DMS53 (cell line): ENCODE measurements around the gene ALDH1A2.

Experiments used
- DNase-seq: peaks from one replicate; lab custom pipeline; 2025; lab: John Stamatoyannopoulos, UW

Gene ALDH1A2

GRCh38 chr15:57994221-57995049 lies 71.1 kb downstream of the ALDH1A2 start:
- peak; percentile 60 for DNase-seq

DNA sequence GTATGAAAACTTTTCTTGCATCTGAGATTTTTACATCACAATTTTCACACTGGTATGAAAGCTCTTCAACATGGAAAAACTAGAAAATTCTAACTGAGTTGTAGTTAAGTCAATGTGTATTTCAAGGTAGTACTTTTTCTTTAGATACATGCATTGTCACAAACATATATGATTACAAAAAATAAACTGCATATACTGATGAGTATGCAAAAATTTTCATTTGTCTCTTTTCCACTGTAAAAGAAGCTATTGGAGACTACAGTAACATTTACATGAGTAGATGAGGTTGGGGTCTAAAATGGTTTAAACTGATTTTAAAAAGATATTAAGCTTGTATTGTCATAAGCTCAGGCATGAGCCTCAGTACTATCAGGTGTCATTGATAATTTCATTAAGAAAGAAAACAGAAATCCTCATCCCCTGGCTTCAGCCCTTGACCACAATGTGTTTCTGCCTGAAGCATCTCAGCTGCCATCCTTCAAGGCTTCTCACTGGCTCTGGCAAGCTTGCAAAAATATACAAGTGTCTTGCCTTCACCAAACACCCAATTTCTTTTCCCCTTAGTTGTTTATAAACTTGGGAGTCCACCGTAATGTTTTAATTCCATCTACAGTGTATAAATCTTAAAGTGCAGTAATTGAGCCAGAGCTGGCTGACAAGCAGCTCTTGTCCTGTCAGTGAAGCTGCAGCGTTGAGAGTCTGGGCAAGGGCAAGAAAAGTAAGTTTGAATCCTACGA lies 71.9 kb downstream of the ALDH1A2 start:
- DNase-seq: no peak

DNA sequence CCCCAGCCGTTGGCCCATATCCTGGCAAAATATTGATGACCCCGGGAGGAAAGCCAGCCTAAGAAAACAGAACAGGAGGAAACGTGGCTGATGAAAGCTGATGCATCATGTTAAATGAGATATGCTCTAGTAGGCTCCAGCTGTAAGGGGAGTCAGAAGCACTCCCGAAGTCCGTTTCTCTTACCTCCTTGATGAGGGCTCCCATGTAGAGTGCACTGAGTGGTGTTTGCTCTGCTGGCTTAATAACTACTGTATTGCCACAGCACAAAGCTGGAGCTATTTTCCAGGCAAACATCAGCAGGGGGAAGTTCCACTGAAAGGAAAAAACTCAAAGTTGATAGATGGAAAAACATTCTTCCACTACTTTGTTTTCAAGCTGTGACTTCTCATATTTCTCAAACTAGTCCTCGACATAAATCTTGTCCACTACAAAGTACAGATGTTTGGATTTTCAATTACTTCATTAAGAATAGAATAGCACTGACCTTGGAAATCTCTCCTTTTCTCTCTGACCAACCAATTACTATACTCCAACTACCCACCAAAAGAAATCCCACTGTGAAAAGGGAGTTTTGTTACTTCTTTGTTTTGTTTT lies 72.7 kb downstream of the ALDH1A2 start:
- DNase-seq: no peak

- no peak for DNase-seq
These were observed 92.0 kb downstream of the ALDH1A2 start for GRCh38 chr15:57973534-57973933.

GRCh38 chr15:57972864-57973263 lies 92.6 kb downstream of the ALDH1A2 start:
- peak; percentile 76 for DNase-seq

DNA sequence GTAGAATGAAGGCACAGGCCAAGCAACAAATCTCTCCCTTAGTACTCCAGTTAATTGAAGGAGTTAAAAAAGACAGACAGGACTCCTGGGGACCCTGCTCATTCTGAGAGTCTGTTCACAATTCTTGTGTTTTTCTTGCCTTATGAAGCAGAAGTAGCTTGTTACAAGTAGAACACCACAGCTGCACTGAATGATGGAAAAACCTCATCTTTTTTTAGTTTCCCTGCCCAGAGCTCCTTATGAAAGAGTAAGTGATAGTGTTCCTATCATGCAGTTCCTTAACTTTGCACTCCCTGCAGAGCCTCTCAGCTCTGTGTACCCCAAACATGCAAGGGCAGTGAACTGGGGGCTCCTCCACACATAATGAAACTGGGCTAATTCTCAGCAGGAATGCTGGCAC lies 95.5 kb downstream of the ALDH1A2 start:
- no peak for DNase-seq

DNA sequence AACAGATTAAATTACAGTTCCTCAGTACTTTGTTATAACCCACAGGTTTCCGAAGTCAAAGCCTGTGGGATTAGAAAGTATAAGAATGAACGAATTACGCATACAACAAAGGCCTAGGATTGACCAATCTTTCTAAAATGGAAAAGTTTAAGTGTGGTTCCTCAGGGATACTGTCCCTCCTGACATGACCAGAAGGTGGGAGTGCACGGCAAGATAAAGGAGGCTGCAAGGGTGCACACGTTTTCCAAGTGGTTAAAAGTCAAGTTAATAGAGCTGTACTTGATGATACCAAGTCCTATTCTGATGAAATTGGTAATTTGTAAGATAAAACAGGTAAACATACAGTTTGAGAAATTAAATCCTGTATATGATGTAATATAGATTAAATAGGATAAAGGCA lies 96.2 kb downstream of the ALDH1A2 start:
- DNase-seq: peak; percentile 50

GRCh38 chr15:57962887-57963286 lies 102.6 kb downstream of the ALDH1A2 start:
- DNase-seq: no peak

- no peak for DNase-seq
These were observed 103.6 kb downstream of the ALDH1A2 start for GRCh38 chr15:57961919-57962318.

- no peak for DNase-seq
These were observed 108.4 kb downstream of the ALDH1A2 start for GRCh38 chr15:57957113-57957512.

DNA sequence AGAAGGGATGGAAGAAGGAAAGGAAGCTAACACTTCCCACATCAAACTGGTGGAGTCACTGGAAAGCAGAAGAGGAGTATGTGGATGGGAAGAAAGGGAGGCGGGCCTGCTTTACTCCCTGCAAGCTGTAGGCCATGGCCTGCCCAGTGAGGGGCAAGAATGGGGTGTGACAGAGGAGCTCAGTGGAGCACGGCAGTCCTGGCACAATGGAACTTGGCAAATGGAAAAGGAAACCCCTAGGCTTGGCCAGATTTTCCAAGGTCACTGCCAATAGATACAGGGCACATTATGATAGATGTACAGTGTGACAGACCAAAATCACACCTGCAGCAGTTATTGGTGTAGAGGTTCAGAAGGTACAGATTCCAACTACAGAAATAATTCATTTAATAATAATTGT lies 111.6 kb downstream of the ALDH1A2 start:
- DNase-seq: no peak

DNA sequence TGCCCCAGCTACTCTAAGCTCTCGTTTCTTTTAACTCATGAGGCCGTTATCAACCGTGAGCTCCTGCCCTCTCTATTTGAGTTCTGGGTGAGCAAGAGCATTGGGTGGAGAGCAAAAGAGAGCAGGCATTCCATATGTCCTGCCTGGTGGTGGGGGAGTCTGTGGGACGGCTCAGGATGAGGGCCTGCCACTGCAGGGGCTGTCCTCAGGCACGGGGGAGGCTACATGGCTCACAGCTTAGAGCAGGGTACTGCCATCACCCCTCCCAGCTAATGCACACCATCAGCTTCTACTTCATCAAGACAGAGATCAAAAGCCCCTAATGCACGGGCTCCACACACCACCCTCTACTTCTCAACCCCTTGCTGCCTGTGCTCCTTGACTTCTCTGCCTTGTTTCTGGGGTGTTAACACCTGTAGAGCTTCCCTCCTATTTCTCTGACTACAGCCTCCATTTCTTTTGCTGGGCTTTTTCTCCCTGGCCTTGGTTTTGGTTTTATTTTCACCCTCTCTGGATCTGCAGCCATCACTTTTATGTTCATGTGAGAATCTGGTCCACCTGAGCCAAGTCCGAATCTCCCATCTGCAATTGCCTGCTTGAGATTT lies 114.1 kb downstream of the ALDH1A2 start:
- DNase-seq: no peak

DNA sequence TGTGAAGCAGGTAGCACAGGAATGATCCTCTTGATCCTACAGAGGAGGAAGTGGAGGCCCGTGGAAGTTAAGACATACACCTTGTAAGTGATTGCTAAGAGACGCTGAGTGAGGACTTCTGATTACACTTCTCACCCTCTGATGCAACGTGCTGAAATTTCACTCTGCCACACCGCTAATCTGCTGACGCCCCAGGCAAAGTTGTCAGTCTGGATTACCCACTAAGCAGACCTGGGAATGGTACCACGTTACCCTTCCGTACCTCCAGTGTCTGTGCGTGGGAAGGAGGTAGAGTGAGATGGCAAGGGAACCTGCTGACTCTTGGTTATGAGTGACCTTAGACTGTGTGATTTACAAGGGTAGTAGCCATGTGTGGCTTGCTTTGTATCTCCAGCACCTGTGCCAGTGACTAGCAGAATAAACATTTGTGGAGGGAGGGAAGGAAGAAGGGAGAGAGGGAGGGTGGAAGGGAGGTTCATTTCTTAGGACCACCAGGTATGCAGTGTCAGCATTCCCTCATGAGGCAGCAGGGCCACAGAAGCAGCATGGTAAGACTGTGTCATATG lies 115.0 kb downstream of the ALDH1A2 start:
- DNase-seq: peak; percentile 18

DNA sequence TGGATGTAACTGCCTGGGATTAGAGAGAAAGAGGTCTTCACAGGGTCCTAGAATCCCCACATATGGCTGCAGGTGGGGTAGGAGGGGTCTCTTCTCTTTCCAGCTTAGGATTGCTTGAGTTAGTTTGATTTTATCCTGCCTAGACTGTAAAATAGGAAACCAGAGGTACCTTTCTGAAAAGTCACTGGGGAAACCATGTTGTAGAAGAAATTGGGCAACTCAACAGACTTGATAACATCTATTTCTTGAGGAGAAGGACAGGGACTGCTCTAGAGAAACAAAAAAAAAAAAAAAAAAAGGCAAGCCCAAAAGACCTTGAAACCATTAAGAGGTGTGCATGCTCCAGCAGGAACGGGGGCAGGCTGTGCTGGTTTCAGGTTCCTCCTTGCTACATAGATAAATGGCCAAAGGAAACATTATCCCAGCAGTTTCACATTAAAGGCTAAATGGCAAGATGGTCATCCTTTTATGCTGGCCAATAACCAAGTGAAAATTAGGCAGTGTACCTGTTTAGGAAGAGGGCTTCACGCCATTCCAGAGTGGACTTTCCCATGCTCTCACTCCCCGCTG lies 116.1 kb downstream of the ALDH1A2 start:
- no peak for DNase-seq

DNA sequence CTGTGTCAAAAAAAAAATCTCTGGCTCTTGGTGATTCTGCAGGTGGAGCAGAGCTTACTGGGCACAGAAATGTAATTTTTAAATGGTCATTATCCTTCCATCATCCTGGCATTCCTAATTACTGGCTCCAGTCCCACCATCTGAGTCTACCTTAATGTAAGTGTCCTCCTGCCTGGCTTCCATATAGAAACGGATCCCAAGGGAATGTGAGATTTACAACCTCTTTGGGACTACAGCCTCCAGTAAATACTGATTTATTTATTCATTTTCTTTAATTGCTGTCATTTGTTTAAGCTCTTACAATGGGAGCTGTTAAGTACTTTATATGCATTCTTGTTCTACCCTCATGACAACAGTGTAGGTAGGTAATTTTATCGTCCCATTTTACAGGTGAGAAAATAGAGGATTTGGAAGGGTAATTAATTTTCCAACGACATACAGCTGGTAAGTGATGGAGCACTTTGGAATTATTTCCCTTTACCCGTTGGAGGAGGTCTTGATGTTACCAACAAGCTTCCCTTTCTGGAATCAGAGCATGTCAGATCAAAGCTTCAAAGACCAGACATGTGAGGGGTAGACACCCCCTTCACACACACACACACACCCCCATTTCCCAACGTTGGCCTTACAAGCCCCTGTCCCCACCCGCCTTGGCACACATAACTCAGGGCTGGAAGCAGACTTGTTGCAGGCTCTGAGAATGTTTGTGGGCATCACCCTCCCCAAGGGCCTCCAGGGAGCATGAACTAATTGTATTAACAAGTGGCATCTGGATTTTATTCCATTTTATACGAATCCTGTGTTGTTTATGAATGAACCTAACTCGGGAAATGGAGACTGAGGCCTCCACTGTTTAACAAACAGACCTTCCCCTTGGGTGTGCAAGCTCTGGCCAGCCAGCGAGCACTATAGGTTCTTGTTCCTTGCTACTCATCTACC lies 116.9 kb downstream of the ALDH1A2 start:
- DNase-seq: no peak

DNA sequence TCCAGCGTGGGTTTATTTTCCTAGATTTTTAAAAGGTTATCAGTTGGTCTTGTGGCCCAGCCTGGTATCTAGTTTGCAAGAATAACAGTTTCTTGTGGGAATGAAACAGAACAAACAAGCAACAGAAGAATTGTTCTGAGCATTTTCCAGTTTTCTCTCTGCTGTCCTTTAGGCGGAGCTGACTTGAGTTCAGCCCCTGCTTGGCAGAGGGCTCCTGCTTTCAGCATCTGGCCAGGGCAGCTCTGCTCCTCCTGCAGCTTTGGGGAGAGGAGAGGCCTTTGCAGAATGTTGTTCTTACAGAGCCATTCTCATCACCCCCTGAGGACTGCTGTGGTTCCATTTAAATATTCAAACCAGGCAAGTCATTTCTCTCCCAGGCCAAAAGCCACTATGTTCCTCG lies 117.7 kb downstream of the ALDH1A2 start:
- no peak for DNase-seq

DNA sequence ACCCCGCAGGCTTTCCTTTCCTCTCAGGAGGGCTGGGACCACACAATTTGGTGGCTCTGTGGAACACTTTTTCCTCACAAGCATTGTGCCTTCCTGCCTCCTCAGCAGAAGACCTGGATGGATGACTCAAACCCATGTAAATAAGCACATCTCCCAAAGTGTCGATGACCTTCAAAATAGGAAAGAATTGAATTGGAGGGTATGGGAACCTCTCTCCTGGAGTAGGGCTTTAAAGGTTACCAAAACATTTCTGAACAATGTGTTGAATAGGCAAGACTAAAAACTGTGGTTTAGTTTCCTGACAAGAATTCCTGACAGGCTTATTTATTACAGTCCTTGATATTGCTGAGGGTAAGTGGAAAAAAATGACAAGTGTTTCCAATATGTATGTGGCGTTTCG lies 118.2 kb downstream of the ALDH1A2 start:
- no peak for DNase-seq

- DNase-seq: no peak
These were observed 118.9 kb downstream of the ALDH1A2 start for GRCh38 chr15:57946491-57947048.

GRCh38 chr15:57945616-57946015 lies 119.9 kb downstream of the ALDH1A2 start:
- no peak for DNase-seq

DNA sequence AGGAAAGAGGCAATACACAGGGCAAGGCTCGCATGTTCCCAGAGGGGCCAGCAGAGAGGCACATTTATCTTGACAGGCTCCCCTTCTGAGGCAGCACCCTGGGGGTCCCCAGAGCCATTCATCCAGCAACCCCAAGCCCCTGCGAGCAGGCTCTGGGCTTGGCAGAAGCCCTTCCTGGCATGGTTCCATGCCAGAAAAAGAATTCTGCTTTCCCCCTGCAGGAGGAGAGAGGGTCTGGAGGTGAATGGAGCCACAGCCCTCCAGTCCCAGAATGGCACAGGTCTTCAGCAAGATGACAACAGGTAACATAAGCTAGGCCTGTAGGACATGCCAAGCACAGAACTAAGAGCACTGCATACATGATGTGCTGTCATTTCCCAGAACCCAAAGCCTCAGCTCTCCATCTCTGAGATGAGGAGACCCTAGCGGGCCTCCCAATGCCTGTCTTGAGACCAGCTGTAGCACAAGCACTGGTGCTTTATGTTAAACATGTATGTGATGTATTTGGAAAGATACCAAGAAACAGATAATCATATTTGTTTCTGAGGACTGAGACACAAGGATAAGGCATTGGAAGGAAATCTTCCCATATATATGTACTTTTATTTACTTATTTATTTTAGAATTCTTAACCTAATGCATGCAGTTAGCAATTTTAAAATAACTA lies 121.6 kb downstream of the ALDH1A2 start:
- DNase-seq: no peak
